GM19351 (cell line): ENCODE measurements around the gene IPCEF1.

Experiments used
- ATAC-seq: cut with Tn5 transposase; IDR thresholded peaks from one replicate; pipeline ENCODE4 v1.9.1; 2021; ENCODE audit warnings: mild to moderate bottlenecking, moderate library complexity; ENCODE audit not compliant: unreplicated experiment

The IPCEF1 gene

DNA sequence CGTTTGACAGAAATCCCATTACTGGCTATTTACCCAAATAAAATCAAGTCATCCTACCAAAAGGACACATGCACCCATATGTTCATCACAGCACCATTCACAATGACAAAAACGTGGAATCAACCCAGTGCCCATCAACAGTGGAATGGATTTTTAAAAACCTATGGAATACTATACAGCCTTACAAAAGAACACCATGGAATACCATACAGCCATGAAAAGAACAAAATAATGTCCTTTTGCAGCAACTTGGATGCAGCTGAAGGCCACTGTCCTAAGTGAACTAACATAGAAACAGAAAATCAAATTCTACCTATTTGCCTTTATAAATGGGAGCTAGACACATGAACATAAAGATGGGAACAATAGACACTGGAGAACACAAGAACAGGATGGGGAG lies 17.4 kb upstream of the IPCEF1 start:
- ATAC-seq = no peak

DNA sequence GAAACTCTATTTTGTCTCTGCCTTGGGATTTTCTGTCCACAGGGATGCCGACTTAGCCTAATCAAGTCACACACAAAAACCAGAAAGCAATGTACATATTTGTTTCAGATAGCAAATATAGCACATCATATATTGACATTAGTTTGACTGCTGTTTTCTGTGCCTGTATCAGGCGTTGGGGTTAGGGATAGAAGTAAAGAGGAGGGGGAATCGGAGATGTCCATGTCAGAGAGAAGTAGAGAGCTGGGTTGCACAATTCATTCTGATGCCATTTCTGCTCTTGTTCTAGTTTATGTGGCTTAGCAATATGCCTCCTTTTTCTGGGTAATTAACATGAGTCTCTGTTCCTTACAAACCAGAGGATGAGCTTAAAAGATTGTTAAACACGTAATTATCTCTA lies 14.7 kb upstream of the IPCEF1 start:
- ATAC-seq = no peak

GRCh38 chr6:154370545-154370944 lies 13.9 kb upstream of the IPCEF1 start:
- peak; percentile 73 for ATAC-seq

DNA sequence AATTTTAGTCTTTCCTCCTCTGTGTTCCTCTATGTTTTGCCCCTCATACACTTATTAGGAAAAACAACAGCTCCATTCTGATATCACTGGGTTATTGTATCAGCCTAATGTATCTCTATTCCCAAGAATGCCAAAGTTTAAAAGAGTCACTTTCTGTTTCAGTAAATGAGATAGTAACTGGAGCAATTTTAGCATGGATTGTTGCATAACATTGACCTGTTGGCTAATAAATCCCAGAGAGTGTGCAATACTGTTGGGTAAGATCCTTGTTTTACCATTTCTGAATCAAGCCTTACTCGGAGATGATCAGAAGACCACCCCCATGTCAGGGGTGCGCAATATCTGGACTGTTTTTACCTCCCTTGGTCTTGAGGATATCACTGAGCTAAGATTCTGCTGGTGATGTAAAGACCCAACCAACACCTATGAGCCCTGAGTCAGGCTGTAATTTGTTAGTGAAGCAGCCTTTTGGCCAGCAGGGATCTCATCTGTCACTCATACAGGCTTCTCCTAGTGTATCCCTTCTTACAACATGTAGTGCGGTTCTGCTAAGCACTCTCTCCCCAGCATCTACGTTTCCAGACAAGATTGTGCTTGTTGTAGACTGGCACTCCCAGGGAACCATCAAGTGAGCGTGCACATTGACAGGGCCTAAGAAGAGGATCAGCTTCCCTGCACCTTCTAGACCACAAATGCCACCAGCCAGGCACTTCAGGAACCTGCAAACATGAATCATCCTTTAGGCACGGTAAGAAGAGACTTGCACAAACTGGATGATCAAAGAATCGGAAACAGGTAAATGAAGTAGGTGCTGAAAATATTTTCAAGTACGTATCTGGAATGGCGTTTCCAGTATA lies 11.5 kb upstream of the IPCEF1 start:
- ATAC-seq = no peak

GRCh38 chr6:154367336-154367735 lies 10.7 kb upstream of the IPCEF1 start:
- no peak for ATAC-seq

DNA sequence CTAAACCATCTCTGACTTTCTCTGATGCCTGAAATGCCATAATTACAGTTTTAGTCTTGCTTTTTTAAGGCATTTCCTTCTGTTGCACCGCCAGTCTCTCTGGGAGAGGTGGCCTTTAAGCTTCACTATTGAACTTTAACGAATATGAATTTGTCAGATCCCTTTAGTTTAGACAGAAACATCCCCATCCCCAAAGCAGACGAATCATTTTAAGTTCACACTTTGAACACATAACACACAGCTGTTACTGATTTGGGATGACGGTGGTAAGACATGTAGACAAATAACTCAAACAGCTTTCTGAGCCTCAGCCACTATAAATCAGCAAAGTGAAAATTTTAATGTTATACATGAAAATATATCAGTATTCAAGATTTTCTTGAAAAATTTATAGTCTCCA lies 7.2 kb upstream of the IPCEF1 start:
- no peak for ATAC-seq

- ATAC-seq = no peak
Measured at GRCh38 chr6:154361476-154361875, 4.9 kb upstream of the IPCEF1 start.

DNA sequence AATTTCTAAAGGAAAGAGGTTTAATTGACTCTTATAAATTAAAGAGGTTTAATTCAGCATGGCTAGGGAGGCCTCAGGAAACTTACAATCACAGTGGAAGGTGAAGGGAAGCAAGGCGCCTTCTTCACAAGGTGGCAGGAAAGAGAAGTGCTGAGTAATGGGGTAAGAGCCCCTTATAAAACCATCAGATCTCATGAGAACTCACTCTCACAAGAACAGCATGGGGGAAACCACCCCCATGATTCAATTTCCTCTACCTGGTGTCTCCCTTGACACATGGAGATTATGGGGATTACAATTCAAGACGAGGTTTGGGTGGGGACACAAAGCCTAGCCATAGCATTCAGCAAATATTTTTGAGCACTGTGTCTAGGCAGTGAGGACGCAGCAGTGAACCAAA lies 3.9 kb upstream of the IPCEF1 start:
- ATAC-seq = no peak

DNA sequence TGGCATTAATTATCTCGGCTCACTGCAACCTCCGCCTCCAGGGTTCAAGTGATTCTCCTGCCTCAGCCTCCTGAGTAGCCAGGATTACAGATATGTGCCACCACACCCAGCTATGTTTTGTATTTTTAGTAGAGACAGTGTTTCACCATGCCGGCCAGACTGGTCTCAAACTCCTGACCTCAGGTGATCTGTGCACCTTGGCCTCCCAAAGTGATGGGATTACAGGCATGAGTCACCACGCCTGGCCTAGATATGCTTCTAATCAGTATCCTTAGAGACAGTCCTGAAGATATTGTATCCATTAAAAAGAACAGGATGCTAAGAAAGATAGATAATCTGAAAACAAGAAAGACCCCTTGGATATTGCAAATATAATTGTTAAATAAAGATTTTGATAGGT lies 3.1 kb upstream of the IPCEF1 start:
- no peak for ATAC-seq

- no peak for ATAC-seq
Measured at GRCh38 chr6:154359161-154359574, 2.6 kb upstream of the IPCEF1 start.

DNA sequence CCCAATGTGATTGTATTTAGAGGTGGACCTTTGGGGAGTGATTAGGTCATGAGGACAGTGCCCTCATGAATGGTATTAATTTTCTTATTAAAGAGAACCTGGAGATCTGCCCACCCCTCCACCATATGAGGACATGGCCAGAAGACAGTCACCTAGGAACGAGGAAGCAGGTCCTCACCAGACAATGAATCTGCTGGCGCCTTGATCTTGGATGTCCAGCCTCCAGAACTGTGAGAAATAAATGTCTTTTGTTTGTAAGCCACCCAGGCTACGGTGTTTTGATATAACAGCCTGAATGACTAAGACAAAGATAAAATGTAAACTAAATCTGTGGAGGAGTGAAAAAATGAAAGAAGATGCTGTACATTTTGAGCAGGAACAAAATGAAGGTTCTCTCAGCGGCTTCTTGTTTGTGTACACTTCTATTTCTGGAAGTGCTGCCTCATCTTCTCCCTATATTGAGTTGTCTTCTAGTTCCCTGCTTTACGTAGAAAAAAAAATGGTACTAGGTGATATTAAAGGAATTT lies 1.5 kb upstream of the IPCEF1 start:
- no peak for ATAC-seq

DNA sequence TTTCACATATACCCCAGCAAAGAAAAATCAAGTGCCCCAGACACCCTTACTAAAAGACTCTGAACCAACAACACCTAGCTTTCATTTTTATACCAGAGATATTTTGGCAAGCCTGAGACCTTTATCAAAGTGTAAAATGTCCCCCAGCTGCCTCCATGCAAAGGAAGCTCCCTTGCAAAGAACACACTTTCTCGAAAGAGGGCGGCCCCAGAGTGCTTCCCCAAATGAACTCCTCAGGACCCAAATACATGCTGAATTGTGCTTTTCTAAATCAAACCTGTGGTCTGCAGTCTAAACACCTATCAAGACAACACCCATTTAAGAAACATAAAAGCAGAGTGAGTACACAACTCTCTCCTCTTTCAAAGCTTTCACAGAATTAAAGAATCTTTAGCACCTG lies 490 bp downstream of the IPCEF1 start:
- ATAC-seq = no peak

DNA sequence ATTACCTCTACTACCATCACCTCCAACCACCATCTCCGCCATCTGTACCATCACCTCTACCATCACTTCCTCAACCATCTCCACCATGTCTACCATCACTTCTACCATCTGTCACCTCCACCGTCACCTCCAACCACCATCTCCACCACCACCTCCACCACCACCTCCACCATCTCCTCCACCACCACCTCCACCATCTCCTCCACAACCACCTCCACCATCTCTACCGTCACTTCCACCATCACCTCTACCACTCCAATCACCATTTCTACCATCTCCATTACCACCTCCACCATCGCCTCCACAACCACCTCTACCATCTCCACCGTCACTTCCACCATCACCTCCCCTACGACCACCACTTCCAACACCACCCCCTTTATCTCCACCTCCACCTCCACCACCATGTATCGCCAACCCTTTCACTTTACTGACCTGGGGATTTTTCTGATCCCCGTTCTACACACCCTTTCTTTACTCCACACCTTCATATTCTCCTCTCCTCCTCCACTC lies 2.3 kb downstream of the IPCEF1 start:
- ATAC-seq = no peak

- no peak for ATAC-seq
Measured at GRCh38 chr6:154353626-154354025, 3.0 kb downstream of the IPCEF1 start.

GRCh38 chr6:154352898-154353585 lies 3.6 kb downstream of the IPCEF1 start:
- ATAC-seq = peak; percentile 65

DNA sequence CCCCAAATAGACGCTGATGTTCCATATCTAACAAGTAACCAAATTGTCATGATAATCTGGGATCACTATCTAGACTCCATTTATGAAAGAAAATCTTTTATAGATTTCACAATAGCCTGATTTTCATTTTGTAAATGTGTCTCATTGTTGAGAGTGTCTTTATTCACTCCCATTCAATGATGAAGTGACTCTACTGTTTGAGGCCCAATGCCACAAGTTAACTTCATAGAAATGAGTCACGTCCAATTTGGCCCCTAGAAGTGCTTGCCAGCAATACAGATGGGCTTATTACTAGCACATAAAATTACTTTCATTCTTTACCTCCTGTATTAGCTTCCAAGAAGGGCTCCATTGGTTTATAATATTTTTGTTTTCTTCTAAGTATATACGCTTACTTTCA lies 6.3 kb downstream of the IPCEF1 start:
- no peak for ATAC-seq

DNA sequence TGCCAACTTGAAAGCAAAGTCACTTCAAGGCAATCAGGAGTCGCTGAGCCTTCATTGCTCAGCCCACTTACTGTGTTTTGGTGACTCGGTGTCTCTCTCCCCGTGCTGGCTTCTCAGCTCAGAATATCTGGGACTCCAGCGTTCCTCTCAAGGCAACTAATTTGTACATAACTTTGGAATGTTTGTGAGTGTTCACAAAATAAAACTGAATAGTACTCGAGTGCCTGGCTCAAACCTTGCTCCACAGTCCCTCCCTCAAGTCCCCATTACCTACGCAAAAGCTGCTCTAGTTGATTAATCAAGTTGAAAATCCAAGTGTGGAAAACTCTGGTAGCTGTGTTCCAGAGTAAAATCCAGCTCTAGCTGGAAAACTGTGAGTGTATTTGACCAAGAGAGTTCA lies 8.6 kb downstream of the IPCEF1 start:
- ATAC-seq = no peak

DNA sequence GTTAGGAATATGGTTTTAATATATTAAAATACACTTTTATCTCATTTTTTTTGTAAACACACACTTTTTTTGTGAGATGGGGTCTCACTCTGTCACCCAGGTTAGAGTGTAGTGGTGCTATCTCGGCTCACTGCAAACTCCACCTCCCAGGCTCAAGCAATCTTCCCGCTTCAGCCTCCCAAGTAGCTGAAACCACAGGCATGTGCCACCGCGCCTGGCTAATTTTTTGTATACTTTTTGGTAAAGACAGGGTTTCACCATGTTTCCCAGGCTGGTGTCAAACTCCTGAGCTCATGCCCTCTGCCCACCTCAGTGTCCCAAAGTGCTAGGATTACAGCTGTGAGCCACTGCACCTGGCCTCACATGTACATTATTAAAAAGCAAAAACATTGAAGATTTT lies 10.8 kb downstream of the IPCEF1 start:
- ATAC-seq = no peak

- ATAC-seq = no peak
Measured at GRCh38 chr6:154343473-154344308, 12.9 kb downstream of the IPCEF1 start.

DNA sequence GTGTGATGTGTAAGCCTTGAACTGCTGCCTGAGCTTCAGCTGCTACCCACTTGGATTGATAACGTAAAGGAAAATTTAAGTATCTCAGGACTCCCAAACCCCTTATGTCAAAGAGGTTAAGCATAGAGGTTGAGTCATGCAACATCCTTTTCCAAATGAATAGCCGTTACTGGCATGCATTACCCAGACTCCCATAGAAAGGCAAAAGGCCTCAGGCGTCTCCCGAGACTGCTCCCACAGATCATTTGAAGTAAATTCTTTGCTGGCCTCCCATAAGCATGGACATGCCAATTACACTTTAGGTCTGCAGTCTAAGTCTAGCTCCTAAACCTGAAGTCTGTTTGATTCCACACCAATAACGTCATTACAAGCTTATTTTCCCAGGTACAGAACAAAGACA lies 14.7 kb downstream of the IPCEF1 start:
- no peak for ATAC-seq

GRCh38 chr6:154341336-154341735 lies 15.3 kb downstream of the IPCEF1 start:
- no peak for ATAC-seq
